GM13977 (cell line): ENCODE measurements around the gene CUL3.

Source experiments
- DNase-seq: peaks from one replicate; pipeline ENCODE4 v3.0.0; 2012; ENCODE audit warnings: low spot score
- in situ Hi-C: fragments of 300-500 bp; cut with MboI; formaldehyde crosslinking; loops from one replicate; pipeline ENCODE4 v1.12.0; 2022; ENCODE audit warnings: low sequenced_read_pairs, low pct_unique_long_range_greater_than_20kb, mixed read lengths, inconsistent platforms; ENCODE audit not compliant: unreplicated experiment
- TF ChIP-seq, protein P1 (sequence below): IDR thresholded peaks from 2 replicates; pipeline ENCODE4 v1.5.1; 2012; ENCODE audit warnings: mild to moderate bottlenecking, control low read depth; ENCODE audit not compliant: insufficient read depth; ENCODE audit errors: extremely low read depth, missing control alignments

The CUL3 gene

DNA sequence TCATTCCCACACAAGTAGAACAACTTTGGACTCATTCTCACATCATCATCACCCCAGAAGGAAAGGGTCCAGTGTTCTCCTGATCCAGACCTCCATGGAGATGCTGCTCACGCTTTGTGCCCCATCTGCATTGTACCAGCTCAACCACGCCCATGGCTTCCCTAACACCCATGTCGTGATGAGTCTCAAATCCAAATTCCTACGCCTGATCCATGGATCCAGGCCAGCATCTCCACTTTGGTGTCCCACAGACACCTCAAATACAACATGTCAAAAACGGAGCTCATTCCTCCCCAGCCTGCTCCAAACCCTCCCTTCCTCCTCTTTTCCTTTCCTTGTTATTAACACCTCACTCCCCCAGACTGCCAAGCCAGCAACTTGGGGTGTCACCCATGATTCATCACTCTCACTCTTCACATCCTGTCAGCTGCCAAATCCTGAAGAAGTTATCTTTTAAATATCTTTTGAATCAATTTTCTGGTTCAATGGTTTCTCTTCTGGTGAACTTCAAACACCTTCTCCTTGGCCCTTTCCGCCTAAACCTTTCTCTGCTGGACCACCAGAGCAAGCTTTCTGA lies 153.1 kb downstream of the CUL3 start:
- no peak for DNase-seq
- in situ Hi-C loops, result no loop called here
- TF ChIP-seq, protein P1, sequence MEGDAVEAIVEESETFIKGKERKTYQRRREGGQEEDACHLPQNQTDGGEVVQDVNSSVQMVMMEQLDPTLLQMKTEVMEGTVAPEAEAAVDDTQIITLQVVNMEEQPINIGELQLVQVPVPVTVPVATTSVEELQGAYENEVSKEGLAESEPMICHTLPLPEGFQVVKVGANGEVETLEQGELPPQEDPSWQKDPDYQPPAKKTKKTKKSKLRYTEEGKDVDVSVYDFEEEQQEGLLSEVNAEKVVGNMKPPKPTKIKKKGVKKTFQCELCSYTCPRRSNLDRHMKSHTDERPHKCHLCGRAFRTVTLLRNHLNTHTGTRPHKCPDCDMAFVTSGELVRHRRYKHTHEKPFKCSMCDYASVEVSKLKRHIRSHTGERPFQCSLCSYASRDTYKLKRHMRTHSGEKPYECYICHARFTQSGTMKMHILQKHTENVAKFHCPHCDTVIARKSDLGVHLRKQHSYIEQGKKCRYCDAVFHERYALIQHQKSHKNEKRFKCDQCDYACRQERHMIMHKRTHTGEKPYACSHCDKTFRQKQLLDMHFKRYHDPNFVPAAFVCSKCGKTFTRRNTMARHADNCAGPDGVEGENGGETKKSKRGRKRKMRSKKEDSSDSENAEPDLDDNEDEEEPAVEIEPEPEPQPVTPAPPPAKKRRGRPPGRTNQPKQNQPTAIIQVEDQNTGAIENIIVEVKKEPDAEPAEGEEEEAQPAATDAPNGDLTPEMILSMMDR, result no peak

DNA sequence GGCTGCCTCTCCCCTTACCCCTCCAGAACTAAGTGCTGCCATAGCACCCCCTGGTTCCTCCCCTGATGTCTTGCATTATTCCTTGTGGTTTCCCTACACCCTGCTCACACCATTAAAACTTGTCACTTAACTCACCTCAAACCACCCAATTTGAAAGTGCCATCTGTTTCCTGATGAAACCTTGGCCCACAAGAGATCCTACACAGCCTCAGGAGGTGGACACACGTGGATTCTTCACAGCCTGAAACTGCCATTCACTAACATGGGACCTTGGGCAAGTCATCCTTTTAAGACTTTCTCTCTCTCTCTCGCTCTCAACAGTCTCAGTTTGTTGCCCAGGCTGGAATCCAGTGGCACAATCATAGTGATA lies 155.7 kb downstream of the CUL3 start:
- TF ChIP-seq, protein P1, result no peak
- DNase-seq, result no peak
- in situ Hi-C loops, result no loop called here

DNA sequence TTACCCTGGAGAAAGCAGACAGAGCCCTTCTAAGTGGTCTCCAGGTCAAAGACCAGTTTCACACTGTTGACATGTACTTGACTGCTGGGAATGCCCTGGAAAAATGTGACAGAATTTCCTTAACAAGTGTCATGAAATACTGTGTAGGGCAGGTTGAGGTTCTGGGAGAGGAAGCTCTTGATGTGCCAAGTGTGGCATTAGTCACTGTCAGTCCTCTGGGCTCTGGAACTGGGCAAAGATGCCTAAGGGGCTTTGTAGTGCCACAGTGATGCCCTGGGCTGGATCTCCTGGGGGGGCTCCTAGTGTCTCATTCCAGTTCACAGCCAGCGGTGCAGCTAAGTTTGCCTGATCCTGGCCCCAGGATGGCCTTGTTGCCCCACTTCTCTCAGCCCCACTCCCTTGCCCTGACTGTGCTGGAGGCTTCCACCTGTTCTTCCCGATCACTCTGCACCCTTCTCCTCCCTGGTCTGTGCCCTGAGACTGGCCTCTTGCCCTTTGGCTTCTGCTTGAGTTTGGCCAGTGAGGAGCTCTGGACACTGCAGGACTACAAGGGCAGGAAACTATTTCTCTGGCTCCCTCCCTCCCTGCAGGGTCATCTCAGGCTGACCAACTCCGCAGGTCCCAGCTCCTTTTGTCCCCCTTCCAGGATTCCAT lies 156.2 kb downstream of the CUL3 start:
- DNase-seq, result no peak
- TF ChIP-seq, protein P1, result no peak
- in situ Hi-C loops, result no loop called here

DNA sequence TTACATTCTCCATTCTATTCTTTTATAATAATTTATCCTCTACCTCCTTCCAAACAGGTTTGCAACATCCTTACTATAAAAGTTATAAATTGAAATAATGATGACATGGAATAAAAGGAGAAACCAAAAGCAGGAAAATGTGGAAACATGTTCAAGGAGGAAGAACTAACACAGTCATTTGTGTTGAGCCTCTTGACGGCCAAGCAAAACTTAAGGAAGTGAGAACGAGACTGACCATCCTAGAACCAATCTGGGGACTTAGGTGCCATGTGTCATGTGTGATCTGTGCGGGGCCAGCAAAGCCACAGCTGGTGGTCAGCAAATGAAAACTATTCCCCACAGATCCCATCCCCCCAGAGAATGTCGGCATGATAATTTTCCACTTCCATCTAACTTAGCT lies 157.7 kb downstream of the CUL3 start:
- TF ChIP-seq, protein P1, result no peak
- no peak for DNase-seq
- in situ Hi-C loops, result no loop called here

DNA sequence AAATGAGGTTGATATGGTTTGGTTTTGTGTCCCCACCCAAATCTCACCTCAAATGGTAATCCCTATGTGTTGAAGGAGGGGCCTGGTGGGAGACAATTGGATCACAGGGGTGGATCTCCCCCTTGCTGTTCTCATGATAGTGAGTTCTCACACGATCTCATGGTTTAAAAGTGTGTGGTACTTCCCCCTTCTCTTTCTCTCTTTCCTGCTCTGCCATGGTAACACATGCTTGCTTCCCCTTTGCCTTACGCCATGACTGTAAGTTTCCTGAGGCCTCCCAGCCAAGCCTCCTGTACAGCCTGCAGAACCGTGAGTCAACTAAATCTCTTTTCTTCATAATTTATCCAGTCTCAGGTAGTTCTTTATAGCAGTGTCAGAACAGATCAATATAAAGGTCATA lies 158.5 kb downstream of the CUL3 start:
- in situ Hi-C loops, result no loop called here
- no peak for DNase-seq
- TF ChIP-seq, protein P1, result no peak

DNA sequence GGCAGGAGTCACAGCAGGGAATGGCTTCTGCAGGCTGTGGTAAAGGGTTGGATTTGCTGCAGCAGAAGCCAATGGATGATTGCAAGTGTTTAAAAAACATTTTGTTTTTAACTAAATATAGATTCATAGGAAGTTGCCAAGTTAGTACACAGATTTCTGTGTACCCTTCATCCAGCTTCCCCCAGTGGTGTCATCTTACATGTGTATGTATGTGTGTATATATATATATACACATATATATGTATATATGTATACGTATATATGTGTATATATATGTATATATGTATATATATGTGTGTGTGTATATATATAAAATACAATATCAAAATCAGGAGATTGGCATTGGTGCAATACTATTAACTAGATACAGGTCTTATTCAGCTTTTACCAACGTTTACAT lies 164.1 kb downstream of the CUL3 start:
- in situ Hi-C loops, result no loop called here
- TF ChIP-seq, protein P1, result no peak
- DNase-seq, result no peak
